HCT116 (cell line): ENCODE results near the gene ST14.
"Not testable (repeated sequence)": the region's sequence is repeated elsewhere in the genome, so short reads cannot be mapped to it uniquely, and the experiment has no call there.

Experiments
- CBX3 ChIP-seq: IDR thresholded peaks from 2 replicates; pipeline ENCODE4 v1.6.1; 2012; ENCODE audit warnings: low read depth
- EZH2 ChIP-seq: fragments of 200-600 bp; sonication (generic); IDR thresholded peaks from 2 replicates; pipeline ENCODE4 v1.6.1; 2017; ENCODE audit warnings: antibody characterized with exemption, mixed run types
- POLR2A ChIP-seq: IDR thresholded peaks from 2 replicates; pipeline ENCODE4 v1.7.0; 2011; ENCODE audit warnings: borderline replicate concordance; ENCODE audit not compliant: insufficient read depth, insufficient read length; ENCODE audit errors: extremely low read depth
- POLR2AphosphoS5 ChIP-seq: IDR thresholded peaks from 2 replicates; pipeline ENCODE4 v1.6.1; 2011; ENCODE audit warnings: mild to moderate bottlenecking, low read depth, low read length, moderate library complexity

DNA sequence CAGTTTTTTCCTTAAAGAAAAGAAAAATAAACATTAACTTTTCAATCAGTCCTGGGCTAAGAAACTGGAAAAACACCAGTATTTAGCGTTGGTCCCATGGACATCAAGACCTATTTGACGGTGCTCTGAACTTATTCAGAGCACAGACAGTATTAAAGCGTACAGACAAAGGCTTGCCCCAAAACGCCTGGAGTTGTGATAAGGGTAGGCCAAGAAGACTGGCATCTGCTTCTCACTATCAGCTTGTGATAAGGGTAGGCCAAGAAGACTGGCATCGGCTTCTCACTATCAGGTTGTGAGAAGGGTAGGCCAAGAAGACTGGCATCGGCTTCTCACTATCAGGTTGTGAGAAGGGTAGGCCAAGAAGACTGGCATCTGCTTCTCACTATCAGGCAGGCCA lies 85.8 kb downstream of the ST14 start:
- not testable (repeated sequence) for TF ChIP-seq EZH2, POLR2A, POLR2AphosphoS5, CBX3
